Measurements from ENCODE around the gene PCDHB2. TPM values are rescaled to one million over a fixed set of nuclear protein-coding genes. Genes with fewer than 3 reads are reported as not detected.
"Not testable (repeated sequence)": the region's sequence is repeated elsewhere in the genome, so short reads cannot be mapped to it uniquely, and the experiment has no call there.

Gene PCDHB2
- total and polyA plus RNA-seq, 8 donors: 0.43 to 3.3 (median 0.61) TPM; not detected in 3

DNA sequence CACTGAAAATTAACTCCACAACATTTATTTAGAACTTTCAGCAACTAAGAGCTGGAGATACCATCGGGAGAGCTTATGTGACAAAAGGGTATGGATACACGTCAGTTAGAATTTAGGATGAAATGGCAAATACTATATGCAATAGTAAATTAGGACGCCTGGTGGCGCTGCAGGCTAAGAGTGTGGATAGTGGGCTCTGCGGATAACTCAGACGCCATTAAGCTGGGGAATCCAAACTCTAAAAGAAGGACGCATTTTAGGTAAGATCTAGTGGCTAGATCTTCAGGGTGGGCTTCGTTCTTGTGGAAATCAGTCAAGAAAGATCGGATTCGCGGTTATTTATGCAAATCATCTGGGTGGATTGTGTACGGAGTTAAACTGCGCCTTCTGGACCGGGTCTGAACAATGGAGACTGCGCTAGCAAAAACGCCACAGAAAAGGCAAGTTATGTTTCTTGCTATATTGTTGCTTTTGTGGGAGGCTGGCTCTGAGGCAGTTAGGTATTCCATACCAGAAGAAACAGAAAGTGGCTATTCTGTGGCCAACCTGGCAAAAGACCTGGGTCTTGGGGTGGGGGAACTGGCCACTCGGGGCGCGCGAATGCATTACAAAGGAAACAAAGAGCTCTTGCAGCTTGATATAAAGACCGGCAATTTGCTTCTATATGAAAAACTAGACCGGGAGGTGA lies 40.8 kb downstream of the PCDHB2 start, which contains the start of gene PCDHB5:
Gene PCDHB5 (plus strand): TSS at position 177 of the 688 bp plus-strand sequence. CDS start 229 bp downstream, at position 406.
- H3K36me3 ChIP-seq: no peaks in the 10 kb centered on the region
- H3K9me3 ChIP-seq: peaks cover 10 to 83% (median 57%) of the 10 kb centered on the region in 4 donors
- H3K27me3 ChIP-seq: peaks cover 0 to 7% (median 0%) of the 10 kb centered on the region in 3 donors
- intact Hi-C loops (cut with DNase I; ENCODE audit: low total_unique reads): no loop called here
- peak within 1 kb of the TSS; percentile 14 to 34 (median 30) for H3K4me3 ChIP-seq
- TF ChIP-seq POLR2A (IDR thresholded peaks at IDR 0.05): no peak
- TF ChIP-seq, protein P1, sequence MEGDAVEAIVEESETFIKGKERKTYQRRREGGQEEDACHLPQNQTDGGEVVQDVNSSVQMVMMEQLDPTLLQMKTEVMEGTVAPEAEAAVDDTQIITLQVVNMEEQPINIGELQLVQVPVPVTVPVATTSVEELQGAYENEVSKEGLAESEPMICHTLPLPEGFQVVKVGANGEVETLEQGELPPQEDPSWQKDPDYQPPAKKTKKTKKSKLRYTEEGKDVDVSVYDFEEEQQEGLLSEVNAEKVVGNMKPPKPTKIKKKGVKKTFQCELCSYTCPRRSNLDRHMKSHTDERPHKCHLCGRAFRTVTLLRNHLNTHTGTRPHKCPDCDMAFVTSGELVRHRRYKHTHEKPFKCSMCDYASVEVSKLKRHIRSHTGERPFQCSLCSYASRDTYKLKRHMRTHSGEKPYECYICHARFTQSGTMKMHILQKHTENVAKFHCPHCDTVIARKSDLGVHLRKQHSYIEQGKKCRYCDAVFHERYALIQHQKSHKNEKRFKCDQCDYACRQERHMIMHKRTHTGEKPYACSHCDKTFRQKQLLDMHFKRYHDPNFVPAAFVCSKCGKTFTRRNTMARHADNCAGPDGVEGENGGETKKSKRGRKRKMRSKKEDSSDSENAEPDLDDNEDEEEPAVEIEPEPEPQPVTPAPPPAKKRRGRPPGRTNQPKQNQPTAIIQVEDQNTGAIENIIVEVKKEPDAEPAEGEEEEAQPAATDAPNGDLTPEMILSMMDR (IDR thresholded peaks at IDR 0.05): peak in 1 of 7 experiments; percentile 13
- peak within 1 kb of the TSS in 1 of 5 donors; percentile 40 for H3K27ac ChIP-seq
- H3K4me1 ChIP-seq: peaks cover 0 to 4% (median 0%) of the 10 kb centered on the region in 4 donors
- peak in 1 of 2 donors; percentile 34 for DNase-seq
- 19 to 26% (median 23%) methylated on average over 22 of the region's 22 CpGs for WGBS, 5 donors

DNA sequence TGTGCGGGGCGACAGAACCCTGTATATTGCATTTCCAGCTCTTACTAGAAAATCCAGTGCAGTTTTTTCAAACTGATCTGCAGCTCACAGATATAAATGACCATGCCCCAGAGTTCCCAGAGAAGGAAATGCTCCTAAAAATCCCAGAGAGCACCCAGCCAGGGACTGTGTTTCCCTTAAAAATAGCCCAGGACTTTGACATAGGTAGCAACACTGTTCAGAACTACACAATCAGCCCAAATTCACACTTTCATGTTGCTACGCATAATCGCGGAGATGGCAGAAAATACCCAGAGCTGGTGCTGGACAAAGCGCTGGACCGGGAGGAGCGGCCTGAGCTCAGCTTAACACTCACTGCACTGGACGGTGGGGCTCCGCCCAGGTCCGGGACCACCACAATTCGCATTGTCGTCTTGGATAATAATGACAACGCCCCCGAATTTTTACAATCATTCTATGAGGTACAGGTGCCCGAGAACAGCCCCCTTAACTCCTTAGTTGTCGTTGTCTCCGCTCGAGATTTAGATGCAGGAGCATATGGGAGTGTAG lies 41.4 kb downstream of the PCDHB2 start:
- Histone ChIP-seq H3K9me3 (peaks cover 10 to 82% (median 61%) of the 10 kb centered on the region in 4 donors), H3K4me3 (peak overlapping the region; percentile 14 to 34 (median 30)), H3K27ac (peak overlapping the region in 1 of 5 donors; percentile 40), H3K4me1 (peaks cover 0 to 4% (median 0%) of the 10 kb centered on the region in 4 donors), H3K27me3 (peaks cover 0 to 7% (median 0%) of the 10 kb centered on the region in 3 donors), H3K36me3 (no peaks in the 10 kb centered on the region)
- WGBS, 5 donors: 41 to 65% (median 46%) methylated on average over 19 of the region's 19 CpGs
- intact Hi-C loops (cut with DNase I; ENCODE audit: low total_unique reads): no loop called here
- TF ChIP-seq EP300 (IDR thresholded peaks at IDR 0.05): no peak
- TF ChIP-seq, protein P1 (IDR thresholded peaks at IDR 0.05): no peak
- no peak for TF ChIP-seq POLR2A (IDR thresholded peaks at IDR 0.05)
- TF ChIP-seq POLR2AphosphoS5 (IDR thresholded peaks at IDR 0.05): no peak
- DNase-seq: no peak

DNA sequence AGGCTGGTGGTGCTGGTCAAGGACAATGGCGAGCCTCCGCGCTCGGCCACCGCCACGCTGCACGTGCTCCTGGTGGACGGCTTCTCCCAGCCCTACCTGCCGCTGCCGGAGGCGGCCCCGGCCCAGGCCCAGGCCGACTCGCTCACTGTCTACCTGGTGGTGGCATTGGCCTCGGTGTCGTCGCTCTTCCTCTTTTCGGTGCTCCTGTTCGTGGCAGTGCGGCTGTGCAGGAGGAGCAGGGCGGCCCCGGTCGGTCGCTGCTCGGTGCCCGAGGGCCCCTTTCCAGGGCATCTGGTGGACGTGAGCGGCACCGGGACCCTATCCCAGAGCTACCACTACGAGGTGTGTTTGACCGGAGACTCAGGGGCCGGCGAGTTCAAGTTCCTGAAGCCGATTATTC lies 42.9 kb downstream of the PCDHB2 start:
- DNase-seq; H3K36me3 ChIP-seq; intact Hi-C loops (cut with DNase I; ENCODE audit: low total_unique reads); H3K4me3 ChIP-seq; H3K27me3 ChIP-seq; H3K4me1 ChIP-seq; H3K27ac ChIP-seq: not testable (repeated sequence)
- 45 to 72% (median 59%) methylated on average over 9 to 30 of the region's 34 CpGs for WGBS, 5 donors
- peaks cover 10 to 92% (median 69%) of the 10 kb centered on the region in 4 donors for H3K9me3 ChIP-seq

Other genes with a start within 250 kb of the PCDHB2 start
- 1 to 10 TPM in 1 of 5 donors, under 1 TPM in 2, not detected in 2; 0.45 to 3.3 (median 0.73) TPM for gene PCDHA9, start 246.2 kb upstream of the PCDHB2 start, total RNA-seq
- gene PCDHA9, start 246.2 kb upstream of the PCDHB2 start, polyA plus RNA-seq: under 1 TPM in 1 of 3 donors, not detected in 2; 0.03 TPM
- 10 to 100 TPM in 2 of 5 donors, 1 to 10 TPM in 1, under 1 TPM in 2; under 0.01 to 26.3 (median 2.0) TPM for gene PCDHA10, start 238.7 kb upstream of the PCDHB2 start, total RNA-seq
- gene PCDHA10, start 238.7 kb upstream of the PCDHB2 start, polyA plus RNA-seq: under 1 TPM in 2 of 3 donors, not detected in 1; 0.03 to 0.12 TPM
- gene PCDHA11, start 225.7 kb upstream of the PCDHB2 start, total RNA-seq: 1 to 10 TPM in 1 of 5 donors, under 1 TPM in 1, not detected in 3; 0.45 to 1.1 TPM
- gene PCDHA11, start 225.7 kb upstream of the PCDHB2 start, polyA plus RNA-seq: under 1 TPM in 2 of 3 donors, not detected in 1; 0.03 to 0.19 TPM
- 1 to 10 TPM in 1 of 5 donors, under 1 TPM in 1, not detected in 3; 0.55 to 2.2 TPM for gene PCDHA12, start 219.3 kb upstream of the PCDHB2 start, total RNA-seq
- gene PCDHA12, start 219.3 kb upstream of the PCDHB2 start, polyA plus RNA-seq: under 1 TPM in 1 of 3 donors, not detected in 2; 0.05 TPM
- gene PCDHA13, start 212.5 kb upstream of the PCDHB2 start, total RNA-seq: 1 to 10 TPM in 2 of 5 donors, under 1 TPM in 2, not detected in 1; 0.14 to 4.3 (median 1.2) TPM
- under 1 TPM in 1 of 3 donors, not detected in 2; 0.61 TPM for gene PCDHA13, start 212.5 kb upstream of the PCDHB2 start, polyA plus RNA-seq
- gene PCDHAC1, start 168.3 kb upstream of the PCDHB2 start, total RNA-seq: under 1 TPM in 1 of 5 donors, not detected in 4; 0.55 TPM
- gene PCDHAC1, start 168.3 kb upstream of the PCDHB2 start, polyA plus RNA-seq: under 1 TPM in 2 of 3 donors, not detected in 1; 0.03 to 0.15 TPM
- gene PCDHAC2, start 128.1 kb upstream of the PCDHB2 start, total RNA-seq: 1 to 10 TPM in 2 of 5 donors, under 1 TPM in 1, not detected in 2; 0.58 to 4.2 (median 2.6) TPM
- gene PCDHAC2, start 128.1 kb upstream of the PCDHB2 start, polyA plus RNA-seq: under 1 TPM in 2 of 3 donors, not detected in 1; 0.05 to 0.19 TPM
- under 1 TPM in 2 of 5 donors, not detected in 3; under 0.01 to 0.37 TPM for gene PCDHB1, start 43.2 kb upstream of the PCDHB2 start, total RNA-seq
- under 1 TPM in 1 of 3 donors, not detected in 2; 0.03 TPM for gene PCDHB1, start 43.2 kb upstream of the PCDHB2 start, polyA plus RNA-seq
- 1 to 10 TPM in 1 of 5 donors, not detected in 4; 3.7 TPM for gene PCDHB3, start 5.9 kb downstream of the PCDHB2 start, total RNA-seq
- under 1 TPM; 0.15 to 0.46 (median 0.31) TPM for gene PCDHB3, start 5.9 kb downstream of the PCDHB2 start, polyA plus RNA-seq
- gene PCDHB4, start 27.2 kb downstream of the PCDHB2 start, total RNA-seq: 10 to 100 TPM in 1 of 5 donors, 1 to 10 TPM in 1, under 1 TPM in 2, not detected in 1; 0.45 to 15.9 (median 1.7) TPM
- under 1 TPM; 0.15 to 0.38 (median 0.37) TPM for gene PCDHB4, start 27.2 kb downstream of the PCDHB2 start, polyA plus RNA-seq
- gene PCDHB5, start 40.6 kb downstream of the PCDHB2 start, total RNA-seq: 1 to 10 TPM in 3 of 5 donors, under 1 TPM in 2; 0.14 to 4.7 (median 1.8) TPM
- under 1 TPM in 2 of 3 donors, not detected in 1; 0.31 to 0.78 TPM for gene PCDHB5, start 40.6 kb downstream of the PCDHB2 start, polyA plus RNA-seq
- 1 to 10 TPM in 1 of 5 donors, under 1 TPM in 1, not detected in 3; under 0.01 to 1.3 TPM for gene PCDHB6, start 55.4 kb downstream of the PCDHB2 start, total RNA-seq
- gene PCDHB6, start 55.4 kb downstream of the PCDHB2 start, polyA plus RNA-seq: under 1 TPM in 1 of 3 donors, not detected in 2; 0.15 TPM
- gene PCDHB7, start 78.0 kb downstream of the PCDHB2 start, total RNA-seq: 1 to 10 TPM in 1 of 5 donors, under 1 TPM in 1, not detected in 3; 0.72 to 1.8 TPM
- gene PCDHB7, start 78.0 kb downstream of the PCDHB2 start, polyA plus RNA-seq: under 1 TPM in 1 of 3 donors, not detected in 2; 0.10 TPM
- gene PCDHB8, start 83.2 kb downstream of the PCDHB2 start, total RNA-seq: 1 to 10 TPM in 1 of 5 donors, under 1 TPM in 1, not detected in 3; 0.58 to 1.7 TPM
- gene PCDHB8, start 83.2 kb downstream of the PCDHB2 start, polyA plus RNA-seq: not detected
- gene PCDHB16, start 87.8 kb downstream of the PCDHB2 start, total RNA-seq: 1 to 10 TPM in 3 of 5 donors, under 1 TPM in 2; 0.45 to 1.7 (median 1.2) TPM
- gene PCDHB16, start 87.8 kb downstream of the PCDHB2 start, polyA plus RNA-seq: under 1 TPM in 2 of 3 donors, not detected in 1; 0.12 to 0.20 TPM
- gene PCDHB9, start 92.5 kb downstream of the PCDHB2 start, total RNA-seq: under 1 TPM in 3 of 5 donors, not detected in 2; 0.14 to 0.92 (median 0.45) TPM
- gene PCDHB9, start 92.5 kb downstream of the PCDHB2 start, polyA plus RNA-seq: under 1 TPM in 2 of 3 donors, not detected in 1; 0.08 to 0.19 TPM
- gene PCDHB10, start 97.7 kb downstream of the PCDHB2 start, total RNA-seq: 10 to 100 TPM in 1 of 5 donors, 1 to 10 TPM in 3, under 1 TPM in 1; 0.58 to 18.3 (median 2.3) TPM
- under 1 TPM; 0.12 to 0.40 (median 0.15) TPM for gene PCDHB10, start 97.7 kb downstream of the PCDHB2 start, polyA plus RNA-seq
- gene PCDHB11, start 105.0 kb downstream of the PCDHB2 start, total RNA-seq: 1 to 10 TPM in 2 of 5 donors, under 1 TPM in 1, not detected in 2; 0.87 to 4.4 (median 1.3) TPM
- gene PCDHB11, start 105.0 kb downstream of the PCDHB2 start, polyA plus RNA-seq: 1 to 10 TPM in 1 of 3 donors, under 1 TPM in 2; 0.12 to 1.1 (median 0.30) TPM
- gene PCDHB12, start 114.1 kb downstream of the PCDHB2 start, total RNA-seq: 1 to 10 TPM in 4 of 5 donors, not detected in 1; 1.2 to 8.5 (median 2.9) TPM
- under 1 TPM; 0.19 to 0.31 (median 0.28) TPM for gene PCDHB12, start 114.1 kb downstream of the PCDHB2 start, polyA plus RNA-seq
- 10 to 100 TPM in 1 of 5 donors, 1 to 10 TPM in 2, under 1 TPM in 2; under 0.01 to 28.1 (median 3.1) TPM for gene PCDHB13, start 119.3 kb downstream of the PCDHB2 start, total RNA-seq
- gene PCDHB13, start 119.3 kb downstream of the PCDHB2 start, polyA plus RNA-seq: under 1 TPM in 2 of 3 donors, not detected in 1; 0.12 to 0.28 TPM
- gene PCDHB14, start 128.7 kb downstream of the PCDHB2 start, total RNA-seq: 1 to 10 TPM in 4 of 5 donors, not detected in 1; 1.3 to 6.4 (median 3.6) TPM
- gene PCDHB14, start 128.7 kb downstream of the PCDHB2 start, polyA plus RNA-seq: 1 to 10 TPM in 1 of 3 donors, under 1 TPM in 2; 0.31 to 1.1 (median 0.44) TPM
- 1 to 10 TPM in 2 of 5 donors, under 1 TPM in 1, not detected in 2; 0.58 to 6.6 (median 2.2) TPM for gene PCDHB15, start 150.8 kb downstream of the PCDHB2 start, total RNA-seq
- gene PCDHB15, start 150.8 kb downstream of the PCDHB2 start, polyA plus RNA-seq: 1 to 10 TPM in 1 of 3 donors, under 1 TPM in 2; 0.44 to 1.2 (median 0.73) TPM
- gene SLC25A2, start 209.4 kb downstream of the PCDHB2 start, total RNA-seq: 1 to 10 TPM in 1 of 5 donors, under 1 TPM in 1, not detected in 3; 0.43 to 4.8 TPM
- not detected for gene SLC25A2, start 209.4 kb downstream of the PCDHB2 start, polyA plus RNA-seq
- 10 to 100 TPM; 22.0 to 89.8 (median 36.5) TPM for gene TAF7, start 226.2 kb downstream of the PCDHB2 start, total RNA-seq
- 10 to 100 TPM; 32.6 to 46.1 (median 43.5) TPM for gene TAF7, start 226.2 kb downstream of the PCDHB2 start, polyA plus RNA-seq
- under 1 TPM in 1 of 5 donors, not detected in 4; 0.18 TPM for gene PCDHGA1, start 235.9 kb downstream of the PCDHB2 start, total RNA-seq
- under 1 TPM in 1 of 3 donors, not detected in 2; 0.13 TPM for gene PCDHGA1, start 235.9 kb downstream of the PCDHB2 start, polyA plus RNA-seq
- 1 to 10 TPM; 1.2 to 3.5 (median 2.0) TPM for gene PCDHGA2, start 244.1 kb downstream of the PCDHB2 start, total RNA-seq
- gene PCDHGA2, start 244.1 kb downstream of the PCDHB2 start, polyA plus RNA-seq: under 1 TPM; 0.06 to 0.31 (median 0.18) TPM
- 1 to 10 TPM in 3 of 5 donors, under 1 TPM in 1, not detected in 1; 0.58 to 6.7 (median 1.4) TPM for gene PCDHGA3, start 249.2 kb downstream of the PCDHB2 start, total RNA-seq
- under 1 TPM in 1 of 3 donors, not detected in 2; 0.08 TPM for gene PCDHGA3, start 249.2 kb downstream of the PCDHB2 start, polyA plus RNA-seq